ENCODE results near the gene PI4KA.
"Not testable (repeated sequence)": the region's sequence is repeated elsewhere in the genome, so short reads cannot be mapped to it uniquely, and the experiment has no call there.

Gene PI4KA

GRCh38 chr22:20904008-20904979 is 45.7 kb upstream of the PI4KA start:
- no peaks in the 10 kb centered on the region for H4K20me1 ChIP-seq (ENCODE audit: insufficient read depth)
- H3K9ac ChIP-seq: no peak overlapping the region
- H3K79me2 ChIP-seq (ENCODE audit: insufficient read depth, low read depth): no peaks in the 10 kb centered on the region
- no peak for TF ChIP-seq CTCF (conservative IDR thresholded peaks at IDR 0.05; ENCODE audit: low read depth, low read length)
- H3K4me3 ChIP-seq (IDR thresholded peaks at IDR 0.05; ENCODE audit: insufficient read depth, low read depth, low read length): no peak overlapping the region
- no peaks in the 10 kb centered on the region for H3K36me3 ChIP-seq (ENCODE audit: insufficient read depth)
- no peak overlapping the region for H3K4me2 ChIP-seq
- H3K27me3 ChIP-seq (ENCODE audit: insufficient read depth, low read depth): no peaks in the 10 kb centered on the region
- no peak overlapping the region for H2AFZ ChIP-seq (ENCODE audit: low read depth)
- no peak overlapping the region for H3K27ac ChIP-seq
- no peaks in the 10 kb centered on the region for H3K4me1 ChIP-seq (ENCODE audit: low read depth, poor library complexity, severe bottlenecking)

DNA sequence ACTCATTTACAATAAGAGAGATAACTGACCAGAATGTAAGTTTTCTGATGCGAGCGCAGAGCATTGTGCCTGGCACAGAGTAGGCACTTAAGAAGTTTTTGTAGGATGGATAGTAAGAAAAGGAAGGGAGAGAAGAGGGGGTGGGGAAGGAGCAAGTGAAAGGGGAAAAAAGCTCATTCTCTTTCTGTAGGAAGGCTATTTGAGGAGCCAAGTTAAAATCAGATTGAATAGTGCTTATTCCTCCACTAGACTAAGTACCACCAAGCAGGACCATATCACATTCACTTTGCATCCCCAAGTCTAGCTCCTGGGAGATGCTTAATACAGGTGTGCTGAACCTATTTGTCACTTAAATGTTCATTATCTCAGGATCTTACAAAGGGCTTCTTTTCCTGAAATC is 44.5 kb upstream of the PI4KA start:
- no peak overlapping the region for H3K9ac ChIP-seq
- H3K27ac ChIP-seq: no peak overlapping the region
- H3K4me3 ChIP-seq (IDR thresholded peaks at IDR 0.05; ENCODE audit: insufficient read depth, low read depth, low read length): no peak overlapping the region
- no peaks in the 10 kb centered on the region for H3K27me3 ChIP-seq (ENCODE audit: insufficient read depth, low read depth)
- H3K4me1 ChIP-seq (ENCODE audit: low read depth, poor library complexity, severe bottlenecking): no peaks in the 10 kb centered on the region
- no peak overlapping the region for H3K4me2 ChIP-seq
- H4K20me1 ChIP-seq (ENCODE audit: insufficient read depth): no peaks in the 10 kb centered on the region
- H2AFZ ChIP-seq (ENCODE audit: low read depth): no peak overlapping the region
- no peaks in the 10 kb centered on the region for H3K79me2 ChIP-seq (ENCODE audit: insufficient read depth, low read depth)
- TF ChIP-seq CTCF (conservative IDR thresholded peaks at IDR 0.05; ENCODE audit: low read depth, low read length): no peak
- H3K36me3 ChIP-seq (ENCODE audit: insufficient read depth): no peaks in the 10 kb centered on the region

- H3K4me3 ChIP-seq (IDR thresholded peaks at IDR 0.05; ENCODE audit: insufficient read depth, low read depth, low read length); H4K20me1 ChIP-seq (ENCODE audit: insufficient read depth); H3K4me1 ChIP-seq (ENCODE audit: low read depth, poor library complexity, severe bottlenecking); H3K4me2 ChIP-seq; H3K79me2 ChIP-seq (ENCODE audit: insufficient read depth, low read depth); H2AFZ ChIP-seq (ENCODE audit: low read depth); H3K27me3 ChIP-seq (ENCODE audit: insufficient read depth, low read depth); H3K36me3 ChIP-seq (ENCODE audit: insufficient read depth); H3K9ac ChIP-seq; H3K27ac ChIP-seq: not testable (repeated sequence)
Measured at GRCh38 chr22:20901093-20902033, 42.8 kb upstream of the PI4KA start.

DNA sequence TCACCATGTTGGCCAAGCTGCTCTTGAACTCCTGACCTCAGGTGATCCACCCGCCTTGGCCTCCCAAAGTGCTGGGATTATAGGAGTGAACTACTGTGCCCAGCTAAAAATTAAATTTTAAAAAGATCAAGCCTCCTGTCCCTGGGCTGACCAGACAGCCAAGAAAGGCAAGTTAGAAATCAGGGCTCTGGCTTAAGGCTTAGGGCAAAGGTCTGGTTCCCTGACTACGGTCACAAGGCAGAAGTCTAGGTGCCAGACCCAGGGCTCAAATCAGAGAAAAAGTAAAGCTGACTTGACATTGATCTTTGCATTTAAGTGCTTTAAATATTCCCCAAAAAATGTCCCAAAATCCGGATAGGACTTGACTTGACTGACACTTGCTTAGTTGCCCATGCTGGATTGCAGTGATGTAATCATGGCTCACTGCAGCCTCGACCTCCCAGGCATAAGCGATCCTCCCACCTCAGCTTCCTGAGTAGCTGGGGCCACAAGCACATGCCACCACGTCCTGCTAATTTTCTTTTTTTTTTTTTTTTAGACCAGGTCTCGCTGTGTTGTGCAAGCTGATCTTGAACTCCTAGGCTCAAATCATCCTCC is 41.3 kb upstream of the PI4KA start:
- H2AFZ ChIP-seq (ENCODE audit: low read depth): no peak overlapping the region; the same call in 1 of the 2 replicates
- H3K4me3 ChIP-seq (IDR thresholded peaks at IDR 0.05; ENCODE audit: insufficient read depth, low read depth, low read length): no peak overlapping the region
- H3K27ac ChIP-seq: no peak overlapping the region
- no peak overlapping the region for H3K4me2 ChIP-seq
- TF ChIP-seq CTCF (conservative IDR thresholded peaks at IDR 0.05; ENCODE audit: low read depth, low read length): no peak
- no peaks in the 10 kb centered on the region for H3K36me3 ChIP-seq (ENCODE audit: insufficient read depth)
- H3K27me3 ChIP-seq (ENCODE audit: insufficient read depth, low read depth): no peaks in the 10 kb centered on the region
- no peak overlapping the region for H3K9ac ChIP-seq
- H3K4me1 ChIP-seq (ENCODE audit: low read depth, poor library complexity, severe bottlenecking): no peaks in the 10 kb centered on the region
- H4K20me1 ChIP-seq (ENCODE audit: insufficient read depth): no peaks in the 10 kb centered on the region
- H3K79me2 ChIP-seq (ENCODE audit: insufficient read depth, low read depth): no peaks in the 10 kb centered on the region

- not testable (repeated sequence) for H3K9ac ChIP-seq; H3K36me3 ChIP-seq (ENCODE audit: insufficient read depth); H4K20me1 ChIP-seq (ENCODE audit: insufficient read depth); H3K79me2 ChIP-seq (ENCODE audit: insufficient read depth, low read depth); H3K27me3 ChIP-seq (ENCODE audit: insufficient read depth, low read depth); H3K4me2 ChIP-seq; H3K4me1 ChIP-seq (ENCODE audit: low read depth, poor library complexity, severe bottlenecking); H2AFZ ChIP-seq (ENCODE audit: low read depth); H3K27ac ChIP-seq; H3K4me3 ChIP-seq (IDR thresholded peaks at IDR 0.05; ENCODE audit: insufficient read depth, low read depth, low read length)
Measured at GRCh38 chr22:20897737-20898136, 39.1 kb upstream of the PI4KA start.

Measured in KMS-11 (cell line).